GM12878 (cell line): ENCODE data around the gene PPARA. TPM values are rescaled to one million over a fixed set of nuclear protein-coding genes. Genes with fewer than 3 reads are reported as not detected.

ENCODE experiments used
- ATAC-seq: fragments of 200-7000 bp; cut with Tn5 transposase; 3 replicates; pipeline ENCODE4 v1.9.1; 2020; ENCODE audit warnings: mild to moderate bottlenecking, moderate library complexity
- BruUV-seq: library from RNA; stranded (reverse); fragments of 400-500 nt; replicated peaks from 2 replicates; lab custom pipeline; 2021; lab: Mats Ljungman, UMichigan
- CTCF ChIA-PET: fragments of 300-600 bp; sonication (Branson Sonifier 250); formaldehyde crosslinking; extraction: SDS; loops from one replicate; lab custom pipeline; 2021; ENCODE audit warnings: inconsistent platforms; lab: Yijun Ruan, JAX
- POLR2A ChIA-PET: fragments of 350-600 bp; formaldehyde crosslinking; extraction: SDS; loops from one replicate; lab custom pipeline; 2021; ENCODE audit warnings: inconsistent platforms; lab: Charles Lee
- RAD21 ChIA-PET: fragments of 300-600 bp; sonication (Branson Sonifier 250); formaldehyde crosslinking; loops from one replicate; lab custom pipeline; 2023; ENCODE audit warnings: antibody characterized with exemption; ENCODE audit not compliant: unreplicated experiment; lab: Charles Lee
- SMC1A ChIA-PET: fragments of 300-600 bp; sonication (Branson Sonifier 250); formaldehyde crosslinking; loops from one replicate; lab custom pipeline; 2023; ENCODE audit not compliant: unreplicated experiment, uncharacterized antibody; lab: Charles Lee
- DNase-seq: peaks from one replicate; pipeline ENCODE4 v3.0.0-alpha.2; 2011; ENCODE audit warnings: low read depth, low spot score
- FAIRE-seq: peaks from 3 replicates; lab custom pipeline; 2011; peaks lifted over from hg19 to GRCh38; lab: Jason Lieb, UNC
- H2AFZ ChIP-seq: 2 replicates; pipeline ENCODE4 v1.6.0; 2011; ENCODE audit warnings: low read depth, low read length, control low read depth; ENCODE audit not compliant: control insufficient read depth
- H3K27ac ChIP-seq: 2 replicates; pipeline ENCODE4 v1.5.1; 2011; ENCODE audit warnings: control low read depth; ENCODE audit not compliant: control insufficient read depth, insufficient read depth
- H3K27me3 ChIP-seq, 2 experiments: replicated peaks in 1 of 2; 2 replicates each; pipeline versions ENCODE4 v1.6.0 to v1.6.1; 2011; ENCODE audit warnings: low read length in 1 of 2; ENCODE audit not compliant: control insufficient read depth in 2 of 2, insufficient read depth in 2 of 2
- H3K36me3 ChIP-seq, 2 experiments: 2 replicates each; pipeline ENCODE4 v1.5.1; 2011; ENCODE audit warnings: low read length in 1 of 2; ENCODE audit not compliant: control insufficient read depth in 2 of 2, insufficient read depth in 2 of 2
- H3K4me1 ChIP-seq: 2 replicates; pipeline ENCODE4 v1.6.1; 2011; ENCODE audit warnings: mild to moderate bottlenecking, low read length, moderate library complexity, mixed read lengths; ENCODE audit not compliant: control insufficient read depth, insufficient read depth
- H3K4me2 ChIP-seq: 2 replicates; pipeline ENCODE4 v1.6.0; 2011; ENCODE audit warnings: control low read depth; ENCODE audit not compliant: control insufficient read depth, insufficient read depth
- H3K4me3 ChIP-seq: fragments of 200-600 bp; sonication (generic); 2 replicates; pipeline ENCODE4 v1.5.1; 2016
- H3K79me2 ChIP-seq: 2 replicates; pipeline ENCODE4 v1.6.0; 2011; ENCODE audit warnings: low read length; ENCODE audit not compliant: control insufficient read depth, insufficient read depth
- H3K9ac ChIP-seq: 2 replicates; pipeline ENCODE4 v1.8.0; 2011; ENCODE audit warnings: low read length, control low read depth, mixed read lengths; ENCODE audit not compliant: control insufficient read depth, insufficient read depth
- H3K9me3 ChIP-seq: replicated peaks from 3 replicates; pipeline ENCODE4 v1.5.1; 2011; ENCODE audit warnings: mild to moderate bottlenecking, low read length; ENCODE audit not compliant: control insufficient read depth, insufficient read depth
- H4K20me1 ChIP-seq: 2 replicates; pipeline ENCODE4 v1.6.0; 2011; ENCODE audit not compliant: control insufficient read depth, insufficient read depth
- ATF7 ChIP-seq: fragments of 450-650 bp; IDR thresholded peaks from 2 replicates; pipeline ENCODE4 v1.6.1; 2016; ENCODE audit warnings: low read depth, mild to moderate bottlenecking
- BACH1 ChIP-seq: fragments of 450-650 bp; IDR thresholded peaks from 2 replicates; pipeline ENCODE4 v1.6.1; 2017; ENCODE audit warnings: mild to moderate bottlenecking, borderline replicate concordance
- CBX5 ChIP-seq: sonication (generic); IDR thresholded peaks from 2 replicates; pipeline ENCODE4 v1.6.1; 2016; ENCODE audit warnings: low read depth, moderate library complexity, mild to moderate bottlenecking, inconsistent platforms
- CEBPZ ChIP-seq: fragments of 150-350 bp; IDR thresholded peaks from 2 replicates; pipeline ENCODE4 v1.6.1; 2016; ENCODE audit warnings: low read depth, low read length
- E2F4 ChIP-seq: IDR thresholded peaks from 2 replicates; pipeline ENCODE4 v1.6.1; 2012; ENCODE audit warnings: low read depth, low read length, improper control_type of control experiment
- ESRRA ChIP-seq: IDR thresholded peaks from 2 replicates; pipeline ENCODE4 v1.6.1; 2012; ENCODE audit warnings: mild to moderate bottlenecking, low read length, improper control_type of control experiment
- ETV6 ChIP-seq, 2 experiments: fragments of 450-650 bp in 1 of 2; IDR thresholded peaks in 1 of 2; conservative IDR thresholded peaks in 1 of 2; 2 replicates each; pipeline ENCODE4 v1.6.1; 2014; ENCODE audit warnings: antibody characterized with exemption in 1 of 2, borderline replicate concordance in 1 of 2, low read depth in 1 of 2, mild to moderate bottlenecking in 1 of 2, moderate library complexity in 1 of 2
- IKZF1 ChIP-seq: fragments of 450-650 bp; conservative IDR thresholded peaks from 2 replicates; pipeline ENCODE4 v1.6.1; 2017; ENCODE audit warnings: antibody characterized with exemption, mild to moderate bottlenecking
- NFIC ChIP-seq: IDR thresholded peaks from 2 replicates; pipeline ENCODE4 v1.6.1; 2012; ENCODE audit warnings: low read depth, mild to moderate bottlenecking, inconsistent platforms, low read length, moderate library complexity
- NKRF ChIP-seq: fragments of 450-650 bp; conservative IDR thresholded peaks from 2 replicates; pipeline ENCODE4 v1.6.1; 2017; ENCODE audit warnings: mild to moderate bottlenecking, moderate library complexity
- POLR2AphosphoS2 ChIP-seq: IDR thresholded peaks from 2 replicates; pipeline ENCODE4 v1.6.1; 2011; ENCODE audit warnings: low read depth, mild to moderate bottlenecking, low read length, improper control_type of control experiment, moderate library complexity
- SIX5 ChIP-seq: IDR thresholded peaks from 2 replicates; pipeline ENCODE4 v1.6.1; 2011; ENCODE audit warnings: mild to moderate bottlenecking, low read depth, low read length, moderate library complexity; ENCODE audit not compliant: severe bottlenecking
- SRF ChIP-seq, 2 experiments: IDR thresholded peaks; 2 replicates each; pipeline ENCODE4 v1.6.1; 2011; ENCODE audit warnings: low read depth in 2 of 2, low read length in 2 of 2, mild to moderate bottlenecking in 1 of 2, moderate library complexity in 1 of 2
- TAF1 ChIP-seq: IDR thresholded peaks from 2 replicates; pipeline ENCODE4 v1.6.1; 2011; ENCODE audit warnings: mild to moderate bottlenecking, low read depth, low read length, borderline replicate concordance
- TCF12 ChIP-seq: IDR thresholded peaks from 2 replicates; pipeline ENCODE4 v1.6.1; 2011; ENCODE audit warnings: low read depth, mild to moderate bottlenecking, low read length
- ZNF217 ChIP-seq: fragments of 450-650 bp; IDR thresholded peaks from 2 replicates; pipeline ENCODE4 v1.6.1; 2017; ENCODE audit warnings: antibody characterized with exemption, mild to moderate bottlenecking
- WGBS: methylation state at CpG from one replicate; pipeline ENCODE4 v1.1.6; 2016; ENCODE audit warnings: low lambda C conversion rate; ENCODE audit not compliant: insufficient replicate concordance, insufficient coverage; ENCODE audit errors: missing lambda C conversion rate; 5-methylcytosine and 5-hydroxymethylcytosine counted together
- in situ Hi-C: fragments of 300-500 bp; cut with MboI; formaldehyde crosslinking; loops from 9 replicates; pipeline ENCODE4 v1.14.3; 2018; ENCODE audit warnings: mixed read lengths
- intact Hi-C: fragments of 100-400 bp; cut with micrococcal nuclease; formaldehyde crosslinking; loops from one replicate; pipeline ENCODE4 v1.14.2; 2022; ENCODE audit not compliant: unreplicated experiment
- polyA plus RNA-seq, 11 experiments: library from polyadenylated mRNA; depleted of rRNA in 4 of 11; unstranded in 6 of 11; stranded (reverse) in 5 of 11; fragments of >200 nt; fragmentation: Nextera tagmentation in 4 of 11; fragmentation: Illumina TruSeq in 1 of 11; extraction: Ambion mirVana in 4 of 11; extraction: Trizol in 1 of 11; gene quantifications; 1 replicate in 1 of 11; 2 replicates in 10 of 11; pipeline versions ENCODE4 v1.2.1 to v1.2.3, GENCODE V29; 2011 to 2016; ENCODE audit warnings: inconsistent platforms in 2 of 11, missing spikeins in 2 of 11, low read depth in 1 of 11
- total RNA-seq, 4 experiments: library from RNA; depleted of rRNA in 3 of 4; stranded (reverse); fragments of >200 nt in 3 of 4; fragmentation: Illumina TruSeq in 1 of 4; extraction: Trizol in 1 of 4; gene quantifications; 2 replicates each; pipeline versions ENCODE4 v1.2.1 to v1.2.3, GENCODE V29; 2013 to 2021

The PPARA gene
- total and polyA plus RNA-seq, 10 of the 15 experiments (the other 5 are each of a cell fraction or from before 2014, with no cell fraction given), result 0.72 to 10.4 (median 4.6) TPM

GRCh38 chr22:46256358-46256958 lies 106.1 kb downstream of the PPARA start (continued):
- TF ChIP-seq SRF (IDR thresholded peaks at IDR 0.05; ENCODE audit: low read depth in 2 of 2, low read length in 2 of 2), result no peak
- TF ChIP-seq BACH1, result no peak
- TF ChIP-seq SIX5, result no peak
- TF ChIP-seq ESRRA, result no peak

GRCh38 chr22:46259374-46259773 lies 109.0 kb downstream of the PPARA start:
- ChIA-PET RAD21 (no interaction called here), CTCF (no interaction called here), SMC1A (no interaction called here), POLR2A (no interaction called here)
- no peaks in the 10 kb centered on the region for H3K36me3 ChIP-seq
- H3K79me2 ChIP-seq, result no peaks in the 10 kb centered on the region
- BruUV-seq, result no TSS peak
- FAIRE-seq (no peak), ATAC-seq (no peak), DNase-seq (no peak)
- no peaks in the 10 kb centered on the region; the same call in 1 of the 3 replicates for H3K9me3 ChIP-seq
- no peaks in the 10 kb centered on the region for H3K4me1 ChIP-seq
- in situ Hi-C loops, result no loop called here
- H4K20me1 ChIP-seq, result no peaks in the 10 kb centered on the region
- no peak overlapping the region for H3K4me2 ChIP-seq
- H2AFZ ChIP-seq, result no peak overlapping the region
- 18% methylated on average over 12 of the region's 12 CpGs for WGBS
- H3K27ac ChIP-seq, result no peak overlapping the region
- peaks cover 3 to 5% of the 10 kb centered on the region in 2 experiments for H3K27me3 ChIP-seq
- no peak overlapping the region for H3K4me3 ChIP-seq
- intact Hi-C loops, result no loop called here
- H3K9ac ChIP-seq, result no peak overlapping the region
- no peak for TF ChIP-seq TAF1
- no peak for TF ChIP-seq TCF12
- no peak for TF ChIP-seq ATF7
- TF ChIP-seq CEBPZ, result no peak
- no peak for TF ChIP-seq NFIC
- no peak for TF ChIP-seq CBX5
- TF ChIP-seq IKZF1, result no peak
- no peak for TF ChIP-seq ZNF217
- TF ChIP-seq E2F4, result no peak
- no peak for TF ChIP-seq NKRF
- no peak for TF ChIP-seq ETV6 (conservative IDR thresholded peaks at IDR 0.05 in 1 of 2, IDR thresholded peaks at IDR 0.05 in 1 of 2; ENCODE audit: borderline replicate concordance in 1 of 2, low read depth in 1 of 2)
- no peak for TF ChIP-seq POLR2AphosphoS2
